H1 (cell line): ENCODE results near the gene PTPRG. TPM values are rescaled to one million over a fixed set of nuclear protein-coding genes. Genes with fewer than 3 reads are reported as not detected.

Source experiments
- CTCF ChIA-PET: fragments of 300-600 bp; sonication (Branson Sonifier 250); formaldehyde crosslinking; loops from one replicate; lab custom pipeline; 2021; ENCODE audit not compliant: partially characterized antibody; lab: Charles Lee
- POLR2A ChIA-PET: fragments of 300-600 bp; sonication (Branson Sonifier 250); formaldehyde crosslinking; loops from one replicate; lab custom pipeline; 2021; ENCODE audit warnings: inconsistent platforms; ENCODE audit not compliant: partially characterized antibody; lab: Charles Lee
- DNase-seq, 2 experiments: peaks; one replicate each; pipeline versions ENCODE4 v3.0.0 to v3.0.0-alpha.2; 2010 to 2022; ENCODE audit warnings: low spot score in 2 of 2, low read depth in 1 of 2, mixed read lengths in 1 of 2
- FAIRE-seq: peaks from 2 replicates; lab custom pipeline; 2011; peaks lifted over from hg19 to GRCh38; lab: Jason Lieb, UNC
- H2AFZ ChIP-seq: 2 replicates; pipeline ENCODE4 v1.8.1; 2012; ENCODE audit warnings: low read length, inconsistent platforms
- H2AK5ac ChIP-seq: 2 replicates; pipeline ENCODE4 v1.6.1; 2013; ENCODE audit warnings: low read depth, low read length
- H2BK120ac ChIP-seq: replicated peaks from 2 replicates; pipeline ENCODE3; 2013; ENCODE audit warnings: low read depth, low read length, inconsistent platforms
- H2BK12ac ChIP-seq: 2 replicates; pipeline ENCODE4 v1.6.1; 2013; ENCODE audit warnings: low read depth, low read length
- H2BK15ac ChIP-seq: 2 replicates; pipeline ENCODE4 v1.6.1; 2013; ENCODE audit warnings: low read length
- H2BK20ac ChIP-seq: 2 replicates; pipeline ENCODE4 v1.6.1; 2013; ENCODE audit warnings: low read length
- H2BK5ac ChIP-seq: 2 replicates; pipeline ENCODE4 v1.6.1; 2013; ENCODE audit warnings: low read depth, low read length
- H3K14ac ChIP-seq: 2 replicates; pipeline ENCODE4 v1.6.1; 2013; ENCODE audit warnings: inconsistent platforms; ENCODE audit not compliant: insufficient read length
- H3K18ac ChIP-seq: 2 replicates; pipeline ENCODE4 v1.6.1; 2013; ENCODE audit warnings: low read length; ENCODE audit errors: extremely low read depth
- H3K23ac ChIP-seq: 2 replicates; pipeline ENCODE4 v1.6.1; 2013; ENCODE audit warnings: inconsistent platforms; ENCODE audit not compliant: insufficient read length
- H3K23me2 ChIP-seq: 2 replicates; pipeline ENCODE4 v1.6.1; 2013; ENCODE audit warnings: low read depth, low read length
- H3K27ac ChIP-seq: 2 replicates; pipeline ENCODE4 v1.6.1; 2011; ENCODE audit warnings: low read depth, low read length, inconsistent platforms
- H3K27me3 ChIP-seq, 4 experiments: replicated peaks in 1 of 4; 1 replicate in 1 of 4; 2 replicates in 3 of 4; pipeline versions ENCODE4 v1.6.1 to v1.8.1; 2011 to 2013; ENCODE audit warnings: low read length in 3 of 4, mild to moderate bottlenecking in 3 of 4, inconsistent platforms in 2 of 4, mixed read lengths in 2 of 4, moderate library complexity in 1 of 4; ENCODE audit not compliant: control insufficient read depth in 3 of 4, insufficient read depth in 3 of 4; ENCODE audit errors: extremely low read depth in 1 of 4
- H3K36me3 ChIP-seq, 4 experiments: 2 replicates each; pipeline versions ENCODE4 v1.6.1 to v1.8.1; 2011 to 2013; ENCODE audit warnings: mild to moderate bottlenecking in 4 of 4, low read length in 3 of 4, moderate library complexity in 2 of 4, control low read depth in 1 of 4, inconsistent platforms in 1 of 4; ENCODE audit not compliant: insufficient read depth in 4 of 4, control insufficient read depth in 2 of 4
- H3K4ac ChIP-seq: replicated peaks from 2 replicates; pipeline ENCODE3; 2013; ENCODE audit warnings: low read length, low read depth, mixed read lengths, inconsistent platforms; ENCODE audit not compliant: insufficient read length
- H3K4me1 ChIP-seq, 4 experiments: replicated peaks in 1 of 4; 1 replicate in 1 of 4; 2 replicates in 3 of 4; pipeline versions ENCODE4 v1.6.1 to v1.8.1; 2011 to 2013; ENCODE audit warnings: low read length in 3 of 4, inconsistent platforms in 2 of 4, mixed read lengths in 1 of 4; ENCODE audit not compliant: insufficient read depth in 4 of 4, control insufficient read depth in 3 of 4
- H3K4me2 ChIP-seq, 2 experiments: 2 replicates each; pipeline versions ENCODE4 v1.6.1 to v1.8.1; 2011 to 2013; ENCODE audit warnings: low read depth in 2 of 2, low read length in 2 of 2, control low read depth in 1 of 2, inconsistent platforms in 1 of 2, mild to moderate bottlenecking in 1 of 2; ENCODE audit not compliant: insufficient read depth in 1 of 2
- H3K4me3 ChIP-seq, 4 experiments: fragments of 200-600, 300-600 bp in 1 of 4; sonication (generic), shearing (Covaris generic), sonication (Bioruptor Twin) in 1 of 4; 2 replicates each; pipeline versions ENCODE4 v1.5.1 to v1.8.1; 2011 to 2016; ENCODE audit warnings: low read length in 4 of 4, low read depth in 3 of 4, control low read depth in 2 of 4, inconsistent platforms in 2 of 4, mild to moderate bottlenecking in 2 of 4, mixed read lengths in 1 of 4, moderate library complexity in 1 of 4; ENCODE audit not compliant: insufficient read depth in 2 of 4; ENCODE audit errors: extremely low read depth in 1 of 4
- H3K56ac ChIP-seq: replicated peaks from 2 replicates; pipeline ENCODE3; 2013; ENCODE audit warnings: low read depth, mild to moderate bottlenecking, mixed read lengths, low read length, inconsistent platforms; ENCODE audit not compliant: insufficient read length
- H3K79me1 ChIP-seq: 2 replicates; pipeline ENCODE4 v1.6.1; 2013; ENCODE audit warnings: low read depth, low read length, control low read depth
- H3K79me2 ChIP-seq, 2 experiments: 2 replicates each; pipeline versions ENCODE4 v1.6.1 to v1.8.1; 2012 to 2013; ENCODE audit warnings: low read length in 2 of 2, mild to moderate bottlenecking in 2 of 2, inconsistent platforms in 1 of 2; ENCODE audit not compliant: insufficient read depth in 2 of 2, control insufficient read depth in 1 of 2
- H3K9ac ChIP-seq, 4 experiments: replicated peaks in 1 of 4; 1 replicate in 1 of 4; 2 replicates in 3 of 4; pipeline versions ENCODE4 v1.6.1 to v1.8.1; 2011 to 2013; ENCODE audit warnings: low read depth in 3 of 4, low read length in 3 of 4, control low read depth in 2 of 4, mild to moderate bottlenecking in 2 of 4, moderate library complexity in 2 of 4, inconsistent platforms in 1 of 4; ENCODE audit errors: extremely low read depth in 1 of 4
- H3K9me3 ChIP-seq, 2 experiments: 2 replicates each; pipeline versions ENCODE4 v1.6.1 to v1.8.1; 2012 to 2013; ENCODE audit warnings: mild to moderate bottlenecking in 2 of 2, moderate library complexity in 2 of 2, control low read depth in 1 of 2, inconsistent platforms in 1 of 2, low read depth in 1 of 2, low read length in 1 of 2, mixed read lengths in 1 of 2; ENCODE audit not compliant: insufficient read depth in 2 of 2
- H4K20me1 ChIP-seq, 2 experiments: replicated peaks in 1 of 2; 2 replicates each; pipeline versions ENCODE3 to v1.8.1; 2011 to 2013; ENCODE audit warnings: inconsistent platforms in 2 of 2, low read length in 2 of 2, mild to moderate bottlenecking in 1 of 2; ENCODE audit not compliant: insufficient read depth in 2 of 2, control insufficient read depth in 1 of 2
- H4K5ac ChIP-seq: 2 replicates; pipeline ENCODE4 v1.6.1; 2013; ENCODE audit warnings: low read length, low read depth, mixed read lengths, inconsistent platforms; ENCODE audit not compliant: insufficient read length
- H4K8ac ChIP-seq: 2 replicates; pipeline ENCODE4 v1.8.0; 2013; ENCODE audit warnings: mild to moderate bottlenecking, moderate library complexity, low read length, inconsistent platforms; ENCODE audit not compliant: insufficient read depth; ENCODE audit errors: extremely low read depth
- H4K91ac ChIP-seq: replicated peaks from 2 replicates; pipeline ENCODE3; 2013; ENCODE audit warnings: low read length, mixed read lengths, inconsistent platforms; ENCODE audit not compliant: insufficient read length
- CEBPB ChIP-seq: IDR thresholded peaks from 2 replicates; pipeline ENCODE4 v1.6.1; 2012; ENCODE audit warnings: low read depth, low read length
- CHD2 ChIP-seq: IDR thresholded peaks from 2 replicates; pipeline ENCODE4 v1.6.1; 2012; ENCODE audit warnings: low read length, improper control_type of control experiment
- CTBP2 ChIP-seq: IDR thresholded peaks from 2 replicates; pipeline ENCODE4 v1.7.0; 2011; ENCODE audit warnings: borderline replicate concordance, mild to moderate bottlenecking, moderate library complexity, mixed read lengths, low read length; ENCODE audit not compliant: insufficient read depth, insufficient read length
- HDAC2 ChIP-seq, 2 experiments: fragments of 300-600 bp in 1 of 2; sonication (generic) in 1 of 2; IDR thresholded peaks; 2 replicates each; pipeline ENCODE4 v1.6.1; 2011 to 2012; ENCODE audit warnings: low read depth in 2 of 2, low read length in 2 of 2, mild to moderate bottlenecking in 2 of 2, moderate library complexity in 2 of 2, borderline replicate concordance in 1 of 2, inconsistent platforms in 1 of 2
- PHF8 ChIP-seq: fragments of 200-600 bp; sonication (generic); conservative IDR thresholded peaks from 2 replicates; pipeline ENCODE4 v1.7.1; 2012; ENCODE audit warnings: low read depth, mild to moderate bottlenecking, inconsistent platforms, low read length, moderate library complexity
- POU5F1 ChIP-seq: IDR thresholded peaks from 2 replicates; pipeline ENCODE4 v1.6.1; 2011; ENCODE audit warnings: low read depth, mild to moderate bottlenecking, low read length, moderate library complexity
- RNF2 ChIP-seq: fragments of 200-900, 300-1000 bp; sonication (generic); IDR thresholded peaks from 2 replicates; pipeline ENCODE4 v1.7.1; 2016; ENCODE audit warnings: borderline replicate concordance, low read depth, mild to moderate bottlenecking, antibody characterized with exemption, low read length; ENCODE audit not compliant: poor library complexity, severe bottlenecking; ENCODE audit errors: missing control alignments
- SP2 ChIP-seq: IDR thresholded peaks from 2 replicates; pipeline ENCODE4 v1.6.1; 2012; ENCODE audit warnings: mild to moderate bottlenecking, low read length, inconsistent platforms
- SP4 ChIP-seq: IDR thresholded peaks from 2 replicates; pipeline ENCODE4 v1.6.1; 2012; ENCODE audit warnings: low read length, inconsistent platforms
- SRF ChIP-seq: IDR thresholded peaks from 2 replicates; pipeline ENCODE4 v1.6.1; 2011; ENCODE audit warnings: mild to moderate bottlenecking, low read depth, low read length, moderate library complexity
- TAF1 ChIP-seq: IDR thresholded peaks from 2 replicates; pipeline ENCODE4 v1.6.1; 2011; ENCODE audit warnings: mild to moderate bottlenecking, low read depth, low read length
- WGBS, 2 experiments: shearing (Covaris generic) in 1 of 2; methylation state at CpG; one replicate each; pipeline versions ENCODE4 v1.1.6 to v1.1.7; 2013 to 2015; ENCODE audit warnings: low lambda C conversion rate in 2 of 2, mixed read lengths in 2 of 2, inconsistent platforms in 1 of 2, low coverage in 1 of 2, missing lambda C conversion rate in 1 of 2; ENCODE audit not compliant: insufficient replicate concordance in 2 of 2, insufficient coverage in 1 of 2, insufficient read length in 1 of 2; ENCODE audit errors: extremely low coverage in 1 of 2, missing lambda C conversion rate in 1 of 2; 5-methylcytosine and 5-hydroxymethylcytosine counted together
- polyA plus RNA-seq, 7 experiments: library from polyadenylated mRNA; depleted of rRNA in 3 of 7; stranded (reverse) in 5 of 7; unstranded in 2 of 7; fragments of >200 nt in 5 of 7; fragments of 200-250 nt in 2 of 7; gene quantifications; 1 replicate in 5 of 7; 2 replicates in 1 of 7; 4 replicates in 1 of 7; pipeline versions ENCODE4 v1.2.1 to v1.2.3, GENCODE V29; 2011 to 2013; ENCODE audit warnings: missing spikeins in 2 of 7, mixed read lengths in 2 of 7
- total RNA-seq: library from RNA; stranded (reverse); fragmentation: NEBNext Ultra II Directional; extraction: Animal tissue kit (Norgen Biotek cat#: 25700); gene quantifications from 2 replicates; pipeline ENCODE4 v1.2.1, GENCODE V29; 2021
- TF ChIP-seq, protein P1 (sequence below): IDR thresholded peaks from 2 replicates; pipeline ENCODE4 v1.6.1; 2011; ENCODE audit warnings: low read depth, mild to moderate bottlenecking, low read length; ENCODE audit not compliant: insufficient read depth
- TF ChIP-seq, protein P2 (sequence below): IDR thresholded peaks from 2 replicates; pipeline ENCODE4 v1.6.1; 2012; ENCODE audit warnings: inconsistent platforms

PTPRG gene
- total and polyA plus RNA-seq, 2 of the 8 experiments (the other 6 are each of a cell fraction or from before 2014, with no cell fraction given): 23.3 to 96.2 TPM

DNA sequence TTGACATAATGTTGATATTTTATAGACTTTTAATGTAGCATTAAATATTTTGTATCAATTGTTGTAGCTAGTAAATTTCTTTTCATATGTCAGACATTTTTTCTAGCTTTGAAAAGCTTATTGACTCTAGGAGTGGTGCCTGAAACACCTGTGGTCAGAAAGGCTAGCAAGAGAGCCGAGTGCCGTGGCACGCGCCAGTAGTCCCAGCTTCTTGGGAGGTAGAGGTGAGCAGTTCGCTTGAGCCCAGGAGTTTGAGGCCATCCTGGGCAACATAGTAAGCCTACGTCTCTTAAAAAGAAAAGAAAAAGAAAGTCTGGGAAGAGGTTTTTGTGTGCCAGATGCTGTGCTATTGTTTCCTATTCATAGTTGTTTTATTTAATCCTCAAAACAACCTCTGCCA, 613.8 kb downstream of the PTPRG start:
- Histone ChIP-seq H2AK5ac (no peak overlapping the region), H3K14ac (no peak overlapping the region), H3K23ac (no peak overlapping the region), H2AFZ (no peak overlapping the region), H4K8ac (no peak overlapping the region), H3K18ac (no peak overlapping the region), H3K9me3 (no peaks in the 10 kb centered on the region), H3K4ac (no peak overlapping the region), H3K4me2 (no peak overlapping the region), H3K9ac (no peak overlapping the region), H3K23me2 (peaks cover 3% of the 10 kb centered on the region; the same call in 1 of the 2 replicates), H2BK20ac (no peak overlapping the region), H3K27me3 (no peaks in the 10 kb centered on the region; a peak in 2 of 7 replicates), H3K4me3 (no peak overlapping the region), H4K20me1 (peaks cover 0 to 2% of the 10 kb centered on the region in 2 experiments), H4K91ac (no peak overlapping the region), H3K56ac (no peak overlapping the region), H3K79me1 (peaks cover 5% of the 10 kb centered on the region), H2BK15ac (no peak overlapping the region), H2BK120ac (no peak overlapping the region), H2BK5ac (no peak overlapping the region), H3K27ac (no peak overlapping the region), H2BK12ac (no peak overlapping the region), H3K79me2 (no peaks in the 10 kb centered on the region), H3K36me3 (peaks cover 0 to 4% (median 1%) of the 10 kb centered on the region in 4 experiments; a peak in 2 of 8 replicates), H4K5ac (no peak overlapping the region), H3K4me1 (peaks cover 4 to 11% (median 7%) of the 10 kb centered on the region in 4 experiments; a peak in 6 of 7 replicates)
- 88% methylated on average over 6 of the region's 6 CpGs; no CpG with 5 or more reads in 1 of the 2 experiments for WGBS, 2 experiments
- ChIA-PET CTCF (interaction anchor here (1.0 to 8.4 kb wide), 3 partner anchors 9 to 39 kb away, joined by 3 to 67 read pairs (median 3); no protein-coding TSS in a partner anchor), POLR2A (no interaction called here)
- no peak for FAIRE-seq
- DNase-seq: no peak
- no peak for TF ChIP-seq PHF8
- no peak for TF ChIP-seq SP4
- TF ChIP-seq RNF2: no peak
- no peak for TF ChIP-seq SRF
- TF ChIP-seq SP2: no peak
- no peak for TF ChIP-seq CTBP2
- no peak for TF ChIP-seq CEBPB
- TF ChIP-seq, protein P1, sequence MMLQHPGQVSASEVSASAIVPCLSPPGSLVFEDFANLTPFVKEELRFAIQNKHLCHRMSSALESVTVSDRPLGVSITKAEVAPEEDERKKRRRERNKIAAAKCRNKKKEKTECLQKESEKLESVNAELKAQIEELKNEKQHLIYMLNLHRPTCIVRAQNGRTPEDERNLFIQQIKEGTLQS: no peak
- no peak for TF ChIP-seq TAF1
- TF ChIP-seq, protein P2, sequence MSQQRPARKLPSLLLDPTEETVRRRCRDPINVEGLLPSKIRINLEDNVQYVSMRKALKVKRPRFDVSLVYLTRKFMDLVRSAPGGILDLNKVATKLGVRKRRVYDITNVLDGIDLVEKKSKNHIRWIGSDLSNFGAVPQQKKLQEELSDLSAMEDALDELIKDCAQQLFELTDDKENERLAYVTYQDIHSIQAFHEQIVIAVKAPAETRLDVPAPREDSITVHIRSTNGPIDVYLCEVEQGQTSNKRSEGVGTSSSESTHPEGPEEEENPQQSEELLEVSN: no peak
- no peak for TF ChIP-seq POU5F1
- no peak for TF ChIP-seq CHD2
- TF ChIP-seq HDAC2 (IDR thresholded peaks at IDR 0.05; ENCODE audit: borderline replicate concordance in 1 of 2, low read depth in 2 of 2, low read length in 2 of 2): no peak
